ENCODE results near the gene FARS2.

DNA sequence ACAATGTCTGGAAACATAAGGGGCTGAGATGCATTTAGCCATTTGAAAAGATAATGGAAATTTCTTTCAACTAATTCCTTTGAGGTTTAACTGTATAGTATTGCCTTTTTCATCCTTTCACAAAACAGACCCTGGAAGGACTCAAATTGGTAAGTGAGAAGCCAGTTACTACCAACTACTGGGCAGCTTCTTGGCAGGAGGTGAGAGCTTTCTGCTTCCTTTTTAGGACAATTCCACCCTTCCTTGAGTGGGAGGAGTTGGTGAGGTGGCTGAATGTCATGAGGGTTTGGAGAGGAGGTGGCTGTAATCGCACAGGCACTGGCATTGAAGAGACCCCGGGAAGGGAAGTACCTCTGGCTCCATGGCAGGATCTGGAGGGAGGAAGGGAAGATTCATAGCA, 404.4 kb downstream of the FARS2 start:
- no peak for TF ChIP-seq EP300 (IDR thresholded peaks at IDR 0.05)
- TF ChIP-seq, protein P1, sequence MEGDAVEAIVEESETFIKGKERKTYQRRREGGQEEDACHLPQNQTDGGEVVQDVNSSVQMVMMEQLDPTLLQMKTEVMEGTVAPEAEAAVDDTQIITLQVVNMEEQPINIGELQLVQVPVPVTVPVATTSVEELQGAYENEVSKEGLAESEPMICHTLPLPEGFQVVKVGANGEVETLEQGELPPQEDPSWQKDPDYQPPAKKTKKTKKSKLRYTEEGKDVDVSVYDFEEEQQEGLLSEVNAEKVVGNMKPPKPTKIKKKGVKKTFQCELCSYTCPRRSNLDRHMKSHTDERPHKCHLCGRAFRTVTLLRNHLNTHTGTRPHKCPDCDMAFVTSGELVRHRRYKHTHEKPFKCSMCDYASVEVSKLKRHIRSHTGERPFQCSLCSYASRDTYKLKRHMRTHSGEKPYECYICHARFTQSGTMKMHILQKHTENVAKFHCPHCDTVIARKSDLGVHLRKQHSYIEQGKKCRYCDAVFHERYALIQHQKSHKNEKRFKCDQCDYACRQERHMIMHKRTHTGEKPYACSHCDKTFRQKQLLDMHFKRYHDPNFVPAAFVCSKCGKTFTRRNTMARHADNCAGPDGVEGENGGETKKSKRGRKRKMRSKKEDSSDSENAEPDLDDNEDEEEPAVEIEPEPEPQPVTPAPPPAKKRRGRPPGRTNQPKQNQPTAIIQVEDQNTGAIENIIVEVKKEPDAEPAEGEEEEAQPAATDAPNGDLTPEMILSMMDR (IDR thresholded peaks at IDR 0.05) = no peak
- no peak for TF ChIP-seq POLR2A (IDR thresholded peaks at IDR 0.05; ENCODE audit: low read depth)
- no peak for TF ChIP-seq POLR2AphosphoS5 (IDR thresholded peaks at IDR 0.05)
